PC-9 (cell line): ENCODE data around the gene MCU.

ENCODE experiments used
- CTCF ChIP-seq: fragments of 200-600 bp; sonication (generic); conservative IDR thresholded peaks from 2 replicates; pipeline ENCODE4 v1.6.1; 2017; ENCODE audit warnings: mixed run types, antibody characterized with exemption, mild to moderate bottlenecking, moderate library complexity
- EZH2 ChIP-seq: fragments of 200-600 bp; sonication (generic); IDR thresholded peaks from 2 replicates; pipeline ENCODE4 v1.8.0; 2017; ENCODE audit warnings: antibody characterized with exemption, low read depth

- no peak for TF ChIP-seq CTCF
- TF ChIP-seq EZH2, result no peak
Measured at GRCh38 chr10:72913287-72913686, 221.3 kb downstream of the MCU start.
